Stimulated activated CD4-positive, alpha-beta T cell treated with anti-CD3 and anti-CD28 coated beads, Interleukin-15, amount 100 ng/mL, for 48 hours (primary cell): ENCODE data around the gene GPC6.

Experiments used
- DNase-seq, 2 donors: peaks; one replicate each; pipeline ENCODE4 v3.0.0-alpha.2; 2020; ENCODE audit warnings: low read depth in 2 of 2

The GPC6 gene

GRCh38 chr13:93834051-93834450, 607.4 kb downstream of the GPC6 start:
- DNase-seq, result no peak

DNA sequence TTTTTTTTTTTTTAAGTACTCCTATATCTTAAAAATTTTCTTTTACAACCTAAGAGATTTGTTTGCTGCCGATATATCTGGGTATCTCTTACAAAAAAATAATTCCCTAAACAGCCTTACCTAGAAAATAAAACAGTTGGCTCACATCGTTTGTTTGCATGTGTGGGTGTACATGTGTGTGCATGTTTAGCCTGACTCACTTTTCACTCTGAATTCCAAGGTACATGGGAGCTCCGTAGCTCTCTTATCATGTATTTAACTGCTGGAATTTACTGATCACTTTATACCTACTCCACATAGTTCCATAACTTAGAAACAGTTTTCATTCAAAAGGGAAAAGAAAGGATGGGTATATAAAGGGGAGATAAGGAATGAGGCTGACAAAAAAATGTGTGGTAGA, 616.5 kb downstream of the GPC6 start:
- no peak for DNase-seq

- DNase-seq, result peak in 1 of 2 donors; percentile 1
Observed at GRCh38 chr13:93847162-93847561, 620.6 kb downstream of the GPC6 start.

DNA sequence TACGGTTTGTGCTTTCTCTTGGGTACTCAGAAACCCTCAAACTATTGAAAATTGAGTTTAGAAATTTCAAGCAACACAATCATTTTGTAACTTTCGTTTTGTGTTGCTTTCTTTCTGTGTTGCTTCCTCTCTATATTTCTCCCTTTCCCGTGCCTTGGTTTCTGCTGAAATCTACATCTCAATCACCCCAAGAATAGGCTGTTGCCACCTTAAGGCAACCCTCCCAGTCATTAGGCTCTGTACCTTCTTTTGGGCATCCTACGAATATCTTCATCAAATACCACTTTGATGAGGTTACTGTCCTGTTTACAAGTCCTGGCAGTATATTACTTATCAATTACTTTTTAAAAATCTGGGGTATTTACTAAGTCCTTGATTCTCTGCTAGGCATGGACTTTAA, 621.6 kb downstream of the GPC6 start:
- DNase-seq, result no peak

GRCh38 chr13:93851236-93851635, 624.6 kb downstream of the GPC6 start:
- DNase-seq, result no peak

GRCh38 chr13:93853912-93854311, 627.3 kb downstream of the GPC6 start:
- no peak for DNase-seq

DNA sequence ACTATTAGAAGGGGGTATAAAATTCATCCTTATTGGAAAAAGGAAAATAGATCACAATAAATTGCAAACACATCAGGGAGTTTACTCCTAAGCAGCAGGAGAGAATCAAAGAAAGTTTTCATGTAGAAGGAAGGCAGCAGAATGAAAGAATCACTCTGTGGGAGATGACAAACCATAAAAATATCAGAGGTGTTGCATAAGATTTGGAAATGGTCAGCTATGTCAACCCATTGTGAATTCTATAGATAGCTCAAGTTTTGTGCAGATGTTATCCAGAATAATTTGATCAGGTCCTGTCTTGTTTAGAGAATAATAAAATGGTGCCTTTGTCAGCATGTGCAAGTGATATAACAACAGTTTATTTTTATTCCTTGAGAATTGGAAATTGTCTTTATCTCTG, 630.5 kb downstream of the GPC6 start:
- no peak for DNase-seq

DNA sequence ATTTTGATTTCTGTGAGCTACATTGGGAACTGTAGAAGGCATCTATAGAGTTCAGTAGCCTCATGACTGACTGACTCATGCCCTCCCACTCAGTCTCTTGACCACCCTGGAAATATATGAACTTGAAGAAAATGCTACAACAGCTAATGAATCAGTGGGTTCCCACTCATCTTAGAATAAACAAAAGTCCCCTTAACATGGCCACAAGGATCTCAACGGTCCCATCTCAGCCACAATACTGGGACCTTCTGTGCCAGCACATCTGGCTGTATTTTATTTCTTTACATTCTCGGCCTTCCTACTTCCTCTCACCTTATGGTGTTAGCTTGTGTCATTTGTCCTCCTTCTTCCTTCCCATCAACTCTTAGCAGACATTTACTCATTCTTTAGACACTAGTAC, 633.1 kb downstream of the GPC6 start:
- DNase-seq, result no peak

- DNase-seq, result no peak
Observed at GRCh38 chr13:93861818-93862217, 635.2 kb downstream of the GPC6 start.

DNA sequence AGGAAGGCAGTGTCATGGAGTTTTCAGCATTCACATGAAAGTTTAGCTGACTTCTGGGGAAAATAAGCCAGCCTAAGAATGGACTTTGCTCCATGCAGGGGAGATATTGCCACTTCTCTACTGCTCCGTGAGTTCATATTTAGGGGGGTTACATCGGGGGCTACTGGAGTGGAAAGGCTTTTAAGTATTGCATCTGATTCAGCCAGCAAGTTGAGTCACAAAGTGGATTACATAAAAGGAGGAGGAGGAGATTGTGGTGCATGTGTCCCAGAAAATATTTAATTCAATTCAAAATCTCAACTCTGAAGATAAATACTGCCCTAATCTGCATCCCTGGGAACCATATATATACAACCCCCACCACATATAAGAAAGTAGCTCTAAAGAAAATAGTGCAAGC, 635.7 kb downstream of the GPC6 start:
- DNase-seq, result no peak

DNA sequence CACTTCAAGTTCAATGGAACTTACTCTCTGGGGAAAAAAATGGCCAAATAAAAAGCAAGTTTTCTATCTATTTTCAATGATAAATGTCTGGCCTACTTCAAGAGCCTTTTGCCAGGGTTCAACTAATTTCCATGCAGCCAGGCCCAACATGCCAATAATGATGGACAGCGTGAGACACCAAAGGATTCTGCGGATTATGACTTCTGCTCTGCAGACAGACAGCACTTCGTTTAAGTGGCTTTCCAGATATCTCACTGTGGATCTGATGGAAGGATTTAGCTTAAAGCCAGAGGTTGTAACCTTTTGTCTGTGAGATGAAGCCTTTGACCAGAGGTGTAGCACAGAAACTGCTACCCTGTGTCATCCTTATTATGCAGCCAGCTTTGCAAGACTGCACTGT, 638.6 kb downstream of the GPC6 start:
- DNase-seq, result no peak

GRCh38 chr13:93867481-93867880, 640.9 kb downstream of the GPC6 start:
- no peak for DNase-seq

DNA sequence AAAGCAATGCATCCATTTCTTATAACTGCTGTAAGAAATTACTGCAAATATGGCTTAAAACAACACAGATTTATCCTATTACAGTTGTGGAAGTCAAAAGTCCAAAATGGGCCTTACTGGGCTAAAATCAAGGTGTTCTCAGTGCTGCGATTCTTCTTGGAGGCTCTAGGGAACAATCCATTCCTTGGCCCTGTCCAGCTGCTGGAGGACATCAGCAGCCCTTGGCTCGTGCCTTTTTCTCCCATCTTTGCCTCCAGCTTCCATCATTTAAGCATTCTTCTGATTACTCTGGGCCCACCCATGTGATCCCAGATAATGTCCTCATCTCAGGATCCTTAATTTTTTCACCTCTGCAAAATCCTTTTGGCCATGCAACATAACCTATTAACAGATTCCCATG, 645.8 kb downstream of the GPC6 start:
- DNase-seq, result no peak

DNA sequence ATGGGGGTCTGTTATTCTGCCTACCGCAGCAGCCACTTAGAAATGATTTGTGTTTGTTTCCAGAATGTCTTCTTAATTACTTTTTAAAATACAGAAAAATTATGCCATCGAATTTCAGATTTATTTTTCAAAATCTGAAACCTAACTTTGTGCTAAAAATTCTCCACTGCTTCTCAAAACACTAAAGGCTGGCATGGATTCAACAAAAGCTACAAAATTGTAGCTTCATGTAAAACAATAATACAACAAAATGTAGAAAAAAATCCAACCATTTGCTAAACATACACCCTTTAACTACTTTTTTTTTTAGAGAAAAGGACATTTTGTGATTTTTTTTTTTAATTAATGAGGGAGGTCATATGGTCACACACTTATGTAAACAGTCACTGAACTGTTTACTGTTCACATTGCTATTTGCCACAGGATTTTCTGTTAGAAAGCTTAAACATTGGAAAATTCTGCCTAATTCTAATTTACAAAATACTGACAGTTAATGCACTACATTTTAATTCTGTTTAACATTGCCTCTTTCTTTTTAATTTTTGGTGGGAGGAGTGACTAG, 646.3 kb downstream of the GPC6 start:
- DNase-seq, result no peak

- no peak for DNase-seq
Observed at GRCh38 chr13:93875547-93875946, 648.9 kb downstream of the GPC6 start.

DNA sequence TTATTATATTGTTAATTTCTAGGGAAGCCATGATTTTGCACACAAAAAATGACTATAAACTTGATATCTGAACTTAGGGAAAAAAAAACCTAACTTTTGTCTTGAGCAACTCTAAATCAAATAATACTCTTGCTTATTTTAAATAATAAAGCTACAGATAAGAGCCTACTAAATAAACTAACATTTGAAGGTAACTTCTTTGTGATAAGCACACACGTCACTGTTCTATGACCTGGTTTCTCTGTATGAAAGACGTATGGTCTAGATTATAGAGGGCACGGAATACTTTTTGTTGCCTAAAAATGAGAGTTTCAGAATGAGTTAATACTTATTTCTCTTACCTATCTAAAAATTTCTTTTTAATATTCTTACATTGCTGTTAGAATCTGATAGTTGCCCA, 649.6 kb downstream of the GPC6 start:
- no peak for DNase-seq

GRCh38 chr13:93878675-93879074, 652.1 kb downstream of the GPC6 start:
- no peak for DNase-seq

DNA sequence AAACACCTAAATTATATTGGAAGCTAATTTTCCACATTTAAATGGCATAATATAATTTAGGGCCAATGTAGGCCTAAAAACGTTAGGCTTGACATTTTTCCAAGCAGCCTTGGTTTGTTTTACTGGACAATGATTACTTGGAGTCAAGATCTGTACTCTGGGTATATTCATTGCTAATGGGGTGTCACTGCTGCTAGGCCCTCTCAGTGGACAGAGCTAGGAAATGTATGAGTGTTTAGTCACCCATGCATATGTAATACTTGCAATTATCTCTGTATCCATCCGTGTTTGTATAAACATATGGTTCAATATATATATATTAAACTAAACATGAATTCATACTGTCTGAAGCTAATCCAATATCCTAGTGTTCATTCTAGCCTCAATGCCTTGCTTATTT, 654.8 kb downstream of the GPC6 start:
- DNase-seq, result no peak

- DNase-seq, result no peak
Observed at GRCh38 chr13:93882086-93882651, 655.6 kb downstream of the GPC6 start.

DNA sequence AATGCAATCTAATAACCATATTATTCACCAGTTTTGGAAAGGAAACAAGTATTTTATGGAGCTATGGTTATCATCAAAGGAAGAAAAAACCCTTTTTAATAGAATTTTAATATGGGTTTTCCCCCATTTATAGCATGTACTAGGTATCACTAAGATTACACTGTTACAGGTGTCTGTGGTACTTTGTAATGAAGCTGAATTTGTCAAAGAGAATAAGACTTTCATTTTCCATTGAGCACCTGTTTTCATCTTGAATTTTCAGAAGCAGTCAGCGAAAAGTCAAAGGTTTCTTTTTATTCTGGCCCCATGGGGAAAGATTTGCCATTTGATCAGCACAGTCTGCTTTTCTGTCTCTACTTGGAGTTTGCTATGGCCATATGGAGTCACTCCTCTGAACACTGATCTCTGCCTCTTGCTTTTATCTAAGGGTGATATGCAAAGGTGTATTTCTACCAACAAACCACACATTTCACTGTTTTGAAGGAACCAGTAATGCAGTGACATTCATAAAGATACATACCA, 662.9 kb downstream of the GPC6 start:
- no peak for DNase-seq

GRCh38 chr13:93899981-93900380, 673.4 kb downstream of the GPC6 start:
- no peak for DNase-seq

DNA sequence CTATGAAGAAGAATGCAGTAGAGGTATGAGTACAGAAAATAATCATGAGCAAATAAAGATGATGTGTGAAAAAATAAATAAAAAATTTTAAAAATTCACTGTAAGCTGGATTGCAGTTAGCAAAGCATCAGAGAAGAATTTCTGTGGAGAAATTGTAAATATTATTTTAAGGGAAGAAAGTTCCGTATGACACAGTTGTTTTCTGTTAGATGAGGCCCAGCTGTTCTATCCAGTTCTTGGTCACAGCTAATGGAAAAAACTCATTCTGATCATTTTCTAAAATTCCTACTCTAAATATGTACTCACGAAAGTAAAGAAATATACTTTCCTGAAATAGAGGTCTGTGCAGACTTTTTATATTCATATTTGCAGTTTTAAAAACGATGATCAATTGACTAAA, 674.1 kb downstream of the GPC6 start:
- DNase-seq, result no peak

- no peak for DNase-seq
Observed at GRCh38 chr13:93903909-93904308, 677.3 kb downstream of the GPC6 start.

DNA sequence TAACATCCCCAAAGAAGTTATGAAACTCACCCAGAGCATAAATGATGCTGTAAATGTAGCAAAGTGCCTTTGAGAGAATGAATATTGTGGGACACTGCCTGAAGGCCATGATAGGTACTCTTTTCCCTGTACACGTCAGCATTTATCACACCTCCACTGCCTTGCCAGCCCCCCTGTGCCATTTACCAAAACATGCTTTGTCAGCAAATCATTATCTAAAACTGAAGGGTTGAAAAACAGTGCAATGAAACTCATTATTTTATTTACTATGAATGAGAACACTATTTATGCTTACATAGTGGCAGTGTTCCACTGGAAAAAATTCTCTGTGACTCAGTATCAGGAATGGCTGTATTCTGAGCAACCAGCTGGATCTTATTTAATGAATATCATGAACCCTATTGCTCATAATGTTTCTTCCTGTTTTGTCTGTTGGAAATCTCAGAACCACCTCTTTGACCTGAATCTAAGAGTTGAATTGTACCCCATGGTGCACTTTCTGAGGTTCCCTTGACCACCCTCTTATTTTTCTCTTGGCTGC, 688.7 kb downstream of the GPC6 start:
- no peak for DNase-seq
